Esophagus (tissue), 2 donors: ENCODE results near the gene SIPA1. TPM values are rescaled to one million over a fixed set of nuclear protein-coding genes. Genes with fewer than 3 reads are reported as not detected.

ENCODE experiments used
- H3K27ac ChIP-seq, 2 donors: one replicate each; pipeline ENCODE4 v1.5.1; 2013; ENCODE audit warnings: low read depth in 2 of 2, mild to moderate bottlenecking in 2 of 2, inconsistent platforms in 1 of 2, low read length in 1 of 2, moderate library complexity in 1 of 2
- H3K27me3 ChIP-seq, 2 donors: one replicate each; pipeline ENCODE4 v1.6.1; 2013; ENCODE audit warnings: low read length in 2 of 2, control low read depth in 1 of 2, mild to moderate bottlenecking in 1 of 2; ENCODE audit not compliant: insufficient read depth in 2 of 2, control insufficient read depth in 1 of 2
- H3K36me3 ChIP-seq, 2 donors: one replicate each; pipeline ENCODE4 v1.6.1; 2013; ENCODE audit warnings: low read length in 1 of 2; ENCODE audit not compliant: control insufficient read depth in 2 of 2, insufficient read depth in 2 of 2
- H3K4me1 ChIP-seq, 2 donors: one replicate each; pipeline ENCODE4 v1.6.1; 2013; ENCODE audit warnings: low read length in 1 of 2; ENCODE audit not compliant: control insufficient read depth in 2 of 2, insufficient read depth in 2 of 2
- H3K4me3 ChIP-seq, 2 donors: one replicate each; pipeline ENCODE4 v1.5.1; 2013; ENCODE audit warnings: low read length in 2 of 2, mild to moderate bottlenecking in 2 of 2, low read depth in 1 of 2, moderate library complexity in 1 of 2
- H3K9me3 ChIP-seq, 2 donors: one replicate each; pipeline ENCODE4 v1.6.1; 2013; ENCODE audit warnings: mild to moderate bottlenecking in 2 of 2, low read depth in 1 of 2, low read length in 1 of 2, moderate library complexity in 1 of 2; ENCODE audit not compliant: control insufficient read depth in 2 of 2, insufficient read depth in 1 of 2
- WGBS, 2 donors: extraction: QIAGEN DNeasy Blood & Tissue Kit; methylation state at CpG; one replicate each; pipeline ENCODE4 v1.1.7; 2013; 5-methylcytosine and 5-hydroxymethylcytosine counted together
- polyA plus RNA-seq, 2 donors: library from polyadenylated mRNA; stranded (reverse); fragments of 200-250 nt; gene quantifications; one replicate each; pipeline ENCODE4 v1.2.3, GENCODE V29; 2013
- donor health status: healthy with polysubstance abuse.
- donor health status: Bipolar disorder and iron deficiency.

The SIPA1 gene
- polyA plus RNA-seq, 2 donors, result 22.8 to 32.5 TPM

DNA sequence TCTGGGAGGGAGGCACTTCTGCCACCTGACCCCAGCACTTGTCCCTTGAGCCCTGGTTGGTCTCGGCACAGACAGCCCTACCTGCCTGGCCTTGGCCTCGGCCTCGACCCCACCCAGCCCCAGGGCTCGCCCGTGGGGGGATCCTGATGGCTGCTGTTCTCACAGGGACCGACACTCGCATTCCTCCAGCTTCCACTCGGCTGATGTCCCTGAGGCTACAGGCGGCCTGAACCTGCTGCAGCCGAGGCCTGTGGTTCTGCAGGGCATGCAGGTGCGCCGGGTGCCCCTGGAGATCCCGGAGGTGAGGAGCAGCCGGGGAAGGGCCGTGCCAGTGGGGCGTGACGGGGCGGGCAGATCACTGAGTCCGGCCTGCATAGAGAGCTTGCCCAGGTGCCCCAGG lies 17.2 kb upstream of the SIPA1 start:
- H3K36me3 ChIP-seq, result peaks cover 11 to 71% of the 10 kb centered on the region in 2 donors
- no peak overlapping the region for H3K27ac ChIP-seq
- 87 to 90% methylated on average over 19 of the region's 19 CpGs for WGBS, 2 donors
- peaks cover 1 to 4% of the 10 kb centered on the region in 2 donors for H3K4me1 ChIP-seq
- H3K27me3 ChIP-seq, result no peaks in the 10 kb centered on the region
- H3K4me3 ChIP-seq, result no peak overlapping the region
- no peaks in the 10 kb centered on the region for H3K9me3 ChIP-seq

DNA sequence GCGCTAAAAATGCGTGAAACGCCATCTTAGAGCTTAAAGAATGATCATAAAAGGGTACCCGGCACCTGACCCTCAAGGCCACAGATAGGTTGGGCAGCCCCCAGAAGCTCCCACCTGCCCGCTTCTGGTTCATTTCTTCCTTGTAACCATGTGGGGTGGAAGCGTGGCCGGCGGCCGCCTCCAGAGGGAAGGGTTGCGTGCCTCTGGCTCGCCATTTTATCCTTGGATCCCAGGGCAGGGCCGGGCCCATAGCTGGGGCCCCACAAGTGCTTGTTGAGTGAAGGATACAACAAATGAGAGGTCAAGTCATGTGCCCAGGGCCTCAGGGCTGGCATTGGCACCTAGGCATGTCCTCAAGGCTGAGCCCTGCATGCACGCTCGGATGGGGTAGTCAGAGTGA lies 16.4 kb upstream of the SIPA1 start:
- Histone ChIP-seq H3K9me3 (no peaks in the 10 kb centered on the region), H3K4me1 (peaks cover 3 to 4% of the 10 kb centered on the region in 2 donors), H3K4me3 (no peak overlapping the region), H3K27ac (no peak overlapping the region), H3K36me3 (peaks cover 14 to 78% of the 10 kb centered on the region in 2 donors), H3K27me3 (no peaks in the 10 kb centered on the region)
- 94 to 97% methylated on average over 14 of the region's 14 CpGs for WGBS, 2 donors

DNA sequence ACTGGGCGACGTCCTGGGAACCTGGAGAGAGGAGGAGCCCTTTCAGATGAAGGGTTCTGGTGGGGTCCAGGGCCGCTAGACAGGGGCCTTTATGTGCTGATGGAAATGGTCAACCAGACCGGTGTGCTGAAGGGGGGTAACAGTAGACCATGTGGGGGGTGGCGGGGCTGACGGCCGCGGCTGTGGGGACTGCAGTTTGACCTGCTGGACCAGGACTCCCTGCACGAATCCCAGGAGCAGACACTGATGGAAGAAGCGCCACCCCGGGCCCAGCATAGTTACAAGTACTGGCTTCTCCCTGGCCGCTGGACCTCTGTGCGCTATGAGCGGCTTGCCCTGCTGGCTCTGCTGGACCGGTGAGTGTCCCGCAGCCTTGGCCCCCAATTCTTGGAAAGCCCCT lies 15.9 kb upstream of the SIPA1 start:
- H3K27ac ChIP-seq, result no peak overlapping the region
- no peak overlapping the region for H3K4me3 ChIP-seq
- peaks cover 0 to 3% of the 10 kb centered on the region in 2 donors for H3K4me1 ChIP-seq
- 92 to 94% methylated on average over 14 to 16 of the region's 16 CpGs for WGBS, 2 donors
- H3K9me3 ChIP-seq, result no peaks in the 10 kb centered on the region
- peaks cover 14 to 83% of the 10 kb centered on the region in 2 donors for H3K36me3 ChIP-seq
- no peaks in the 10 kb centered on the region for H3K27me3 ChIP-seq

DNA sequence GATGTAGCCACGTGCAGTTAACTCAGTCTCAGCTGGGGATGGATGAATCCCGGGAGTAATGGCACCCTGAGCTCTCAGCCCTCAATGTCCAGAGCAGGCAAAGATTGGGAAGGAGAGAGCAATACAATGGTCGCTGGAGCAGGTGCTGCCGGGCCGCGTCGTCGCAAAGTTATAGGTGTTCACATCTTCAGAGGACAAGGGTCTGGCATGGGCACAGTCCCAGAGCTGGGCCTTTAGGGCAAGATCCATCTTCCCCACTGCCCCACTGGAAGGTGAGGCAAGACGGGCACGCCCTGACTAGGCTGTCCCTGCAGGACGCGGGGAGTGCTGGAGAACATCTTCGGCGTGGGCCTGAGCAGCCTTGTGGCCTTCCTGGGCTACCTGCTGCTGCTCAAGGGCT lies 14.7 kb upstream of the SIPA1 start:
- H3K4me3 ChIP-seq, result no peak overlapping the region
- 89 to 94% methylated on average over 14 of the region's 14 CpGs for WGBS, 2 donors
- H3K27me3 ChIP-seq, result no peaks in the 10 kb centered on the region
- peaks cover 0 to 3% of the 10 kb centered on the region in 2 donors for H3K4me1 ChIP-seq
- H3K9me3 ChIP-seq, result no peaks in the 10 kb centered on the region
- no peak overlapping the region for H3K27ac ChIP-seq
- H3K36me3 ChIP-seq, result peaks cover 14 to 83% of the 10 kb centered on the region in 2 donors

DNA sequence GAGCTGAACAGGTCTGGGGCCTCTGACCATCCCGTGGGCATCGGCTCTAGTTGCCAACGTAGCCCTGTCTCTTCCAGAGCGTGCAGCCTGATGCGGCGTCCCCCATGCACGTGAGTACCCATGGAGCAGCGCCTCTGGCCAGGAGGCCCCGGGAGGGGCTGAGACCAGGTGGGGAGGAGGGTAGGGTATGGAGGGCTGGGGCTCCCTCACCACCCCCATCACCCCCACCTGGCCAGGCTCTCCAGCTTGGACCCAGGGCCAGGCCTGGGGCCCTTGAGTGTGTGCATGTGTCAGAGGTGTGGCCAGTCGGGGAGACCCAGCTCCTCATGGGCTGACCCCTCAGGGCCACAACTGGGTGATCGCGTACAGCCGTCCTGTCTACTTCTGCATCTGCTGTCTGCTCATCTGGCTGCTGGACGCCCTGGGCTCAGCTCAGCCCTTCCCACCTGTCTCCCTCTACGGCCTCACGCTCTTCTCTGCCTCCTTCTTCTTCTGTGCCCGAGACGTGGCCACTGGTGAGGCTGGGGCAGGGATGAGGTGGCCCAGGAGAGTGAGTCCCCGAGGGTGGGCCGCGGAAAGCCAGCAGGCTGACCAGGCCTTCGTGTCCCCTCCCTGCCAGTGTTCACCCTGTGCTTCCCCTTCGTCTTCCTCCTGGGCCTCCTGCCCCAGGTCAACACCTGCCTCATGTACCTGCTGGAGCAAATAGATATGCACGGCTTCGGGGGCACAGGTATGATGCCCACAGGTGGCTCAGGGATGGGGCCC lies 13.9 kb upstream of the SIPA1 start:
- H3K36me3 ChIP-seq, result peaks cover 18 to 83% of the 10 kb centered on the region in 2 donors
- H3K4me1 ChIP-seq, result peaks cover 0 to 3% of the 10 kb centered on the region in 2 donors
- 92 to 94% methylated on average over 24 to 25 of the region's 25 CpGs for WGBS, 2 donors
- H3K9me3 ChIP-seq, result no peaks in the 10 kb centered on the region
- H3K27me3 ChIP-seq, result no peaks in the 10 kb centered on the region
- no peak overlapping the region for H3K27ac ChIP-seq
- no peak overlapping the region for H3K4me3 ChIP-seq

DNA sequence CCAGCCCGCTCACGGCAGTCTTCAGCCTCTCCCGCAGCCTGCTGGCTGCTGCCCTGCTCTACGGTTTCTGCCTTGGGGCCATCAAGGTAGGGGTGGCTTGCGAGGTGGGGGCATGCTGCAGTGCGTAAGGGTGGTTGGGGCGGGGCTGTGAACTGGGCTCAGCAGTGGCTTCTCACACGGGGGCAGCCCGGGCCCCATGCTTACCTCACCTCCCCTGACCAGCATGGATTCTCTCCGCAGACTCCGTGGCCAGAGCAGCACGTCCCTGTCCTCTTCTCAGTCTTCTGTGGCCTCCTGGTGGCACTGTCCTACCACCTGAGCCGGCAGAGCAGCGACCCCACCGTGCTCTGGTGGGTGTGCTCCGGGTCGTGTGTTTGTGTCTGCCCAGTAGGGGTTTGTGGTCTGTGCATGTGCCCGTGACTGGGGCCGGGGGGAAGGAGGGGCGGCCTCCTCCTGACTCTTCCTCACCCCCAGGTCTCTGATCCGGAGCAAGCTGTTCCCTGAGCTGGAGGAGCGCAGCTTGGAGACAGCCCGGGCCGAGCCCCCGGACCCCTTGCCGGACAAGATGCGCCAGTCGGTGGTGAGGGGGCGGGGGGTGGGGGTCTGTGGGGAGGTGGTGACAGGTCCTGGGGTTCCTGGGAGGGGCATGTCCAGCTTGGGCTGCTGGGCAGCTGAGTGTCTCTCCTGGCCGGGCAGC lies 12.8 kb upstream of the SIPA1 start:
- no peak overlapping the region for H3K4me3 ChIP-seq
- H3K9me3 ChIP-seq, result no peaks in the 10 kb centered on the region
- 85 to 88% methylated on average over 30 of the region's 30 CpGs for WGBS, 2 donors
- H3K36me3 ChIP-seq, result peaks cover 22 to 82% of the 10 kb centered on the region in 2 donors
- no peak overlapping the region for H3K27ac ChIP-seq
- H3K27me3 ChIP-seq, result no peaks in the 10 kb centered on the region
- H3K4me1 ChIP-seq, result peaks cover 0 to 3% of the 10 kb centered on the region in 2 donors

DNA sequence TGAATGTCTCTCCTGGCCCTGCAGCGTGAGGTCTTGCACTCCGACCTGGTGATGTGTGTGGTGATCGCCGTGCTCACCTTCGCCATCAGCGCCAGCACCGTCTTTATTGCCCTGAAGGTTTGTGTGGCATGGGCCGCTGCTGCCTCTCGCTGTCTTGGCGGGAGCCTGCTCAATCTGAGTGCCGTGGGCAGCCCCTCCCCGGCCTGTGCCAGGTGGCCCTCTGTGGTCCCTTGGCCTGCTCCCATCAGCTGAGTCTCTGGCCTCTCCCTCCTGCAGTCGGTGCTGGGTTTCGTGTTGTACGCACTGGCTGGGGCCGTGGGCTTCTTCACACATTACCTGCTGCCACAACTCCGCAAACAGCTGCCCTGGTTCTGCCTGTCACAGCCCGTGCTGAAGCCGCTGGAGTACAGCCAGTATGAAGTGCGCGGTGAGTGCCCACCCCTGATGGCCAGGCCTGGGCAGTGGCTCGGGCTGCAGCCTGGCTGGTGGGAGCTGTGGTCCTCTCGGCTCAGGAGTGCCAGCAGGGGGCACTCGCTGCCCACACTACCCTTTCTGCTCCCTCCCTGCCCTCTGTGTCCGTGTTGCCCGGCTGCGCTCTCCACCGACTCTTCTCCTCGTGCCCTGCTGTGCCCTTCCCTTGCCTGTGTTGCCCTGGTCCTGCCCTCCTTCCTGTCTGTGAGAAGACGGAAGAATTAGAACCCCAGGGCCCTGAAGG lies 12.1 kb upstream of the SIPA1 start:
- H3K27me3 ChIP-seq, result no peaks in the 10 kb centered on the region
- H3K4me3 ChIP-seq, result no peak overlapping the region
- peaks cover 29 to 82% of the 10 kb centered on the region in 2 donors for H3K36me3 ChIP-seq
- no peak overlapping the region for H3K27ac ChIP-seq
- 67 to 71% methylated on average over 29 to 30 of the region's 30 CpGs for WGBS, 2 donors
- H3K4me1 ChIP-seq, result peaks cover 0 to 3% of the 10 kb centered on the region in 2 donors
- no peaks in the 10 kb centered on the region for H3K9me3 ChIP-seq

DNA sequence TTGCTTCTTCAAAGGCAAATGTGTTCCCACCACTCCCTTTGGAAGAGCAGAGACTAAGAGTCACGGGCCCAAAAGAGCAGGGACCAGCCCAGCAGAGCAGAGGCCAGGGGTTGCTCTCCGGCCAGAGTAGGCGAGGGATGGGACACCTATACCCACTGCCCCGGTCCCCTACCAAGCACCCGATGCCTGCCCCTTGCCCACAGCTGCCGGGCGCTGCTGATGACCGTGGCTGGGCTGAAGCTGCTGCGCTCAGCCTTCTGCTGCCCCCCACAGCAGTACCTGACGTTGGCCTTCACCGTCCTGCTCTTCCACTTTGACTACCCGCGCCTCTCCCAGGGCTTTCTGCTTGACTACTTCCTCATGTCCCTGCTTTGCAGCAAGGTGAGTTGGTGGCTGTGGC lies 10.7 kb upstream of the SIPA1 start:
- Histone ChIP-seq H3K4me1 (peaks cover 0 to 3% of the 10 kb centered on the region in 2 donors), H3K9me3 (no peaks in the 10 kb centered on the region), H3K27me3 (no peaks in the 10 kb centered on the region), H3K27ac (no peak overlapping the region), H3K4me3 (no peak overlapping the region), H3K36me3 (peaks cover 23 to 77% of the 10 kb centered on the region in 2 donors)
- WGBS, 2 donors, result 92 to 96% methylated on average over 13 of the region's 13 CpGs

DNA sequence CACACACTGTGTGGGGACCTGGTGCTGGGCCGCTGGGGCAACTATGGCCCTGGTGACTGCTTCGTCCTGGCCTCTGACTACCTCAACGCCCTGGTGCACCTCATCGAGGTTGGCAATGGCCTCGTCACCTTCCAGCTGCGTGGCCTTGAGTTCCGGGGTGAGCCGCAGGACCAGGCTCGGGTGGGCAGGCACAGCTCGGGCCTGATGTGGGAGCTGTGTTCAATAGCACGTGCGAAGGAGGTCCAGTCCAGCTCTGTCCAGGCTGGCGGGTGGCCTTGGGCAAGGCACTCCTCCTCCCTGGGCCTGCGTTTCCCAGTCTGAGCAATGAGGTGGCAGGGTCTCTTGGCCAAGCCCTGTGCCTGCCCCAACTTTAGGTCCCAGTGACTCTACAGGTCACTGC lies 8.3 kb upstream of the SIPA1 start:
- peaks cover 22 to 72% of the 10 kb centered on the region in 2 donors for H3K36me3 ChIP-seq
- 91 to 96% methylated on average over 14 of the region's 14 CpGs for WGBS, 2 donors
- no peaks in the 10 kb centered on the region for H3K9me3 ChIP-seq
- no peak overlapping the region for H3K27ac ChIP-seq
- no peaks in the 10 kb centered on the region for H3K27me3 ChIP-seq
- no peak overlapping the region for H3K4me3 ChIP-seq
- peaks cover 0 to 3% of the 10 kb centered on the region in 2 donors for H3K4me1 ChIP-seq
